Tibial artery (tissue), 4 donors: ENCODE data around the gene ADCY5.

ENCODE experiments used
- DNase-seq, 2 donors: peaks; one replicate each; pipeline ENCODE4 v3.0.0-alpha.2; 2019
- H3K27ac ChIP-seq, 2 donors: fragments of 200-600 bp; sonication (generic) in 1 of 2; 1 replicate in 1 of 2; 2 replicates in 1 of 2; pipeline ENCODE4 v1.5.1; 2018 to 2019; ENCODE audit warnings: mild to moderate bottlenecking in 1 of 2
- H3K27me3 ChIP-seq, 2 donors: fragments of 200-600 bp; sonication (generic) in 1 of 2; one replicate each; pipeline versions ENCODE4 v1.5.1 to v1.6.0; 2016 to 2019
- H3K36me3 ChIP-seq, 3 donors: fragments of 200-600 bp; sonication (generic) in 2 of 3; one replicate each; pipeline ENCODE4 v1.5.1; 2016 to 2019; ENCODE audit warnings: mild to moderate bottlenecking in 2 of 3
- H3K4me1 ChIP-seq, 4 donors: fragments of 200-600 bp; sonication (generic) in 2 of 4; 1 replicate in 3 of 4; 2 replicates in 1 of 4; pipeline ENCODE4 v1.5.1; 2016 to 2019
- H3K4me3 ChIP-seq, 2 donors: fragments of 200-600 bp; sonication (generic) in 1 of 2; 1 replicate in 1 of 2; 2 replicates in 1 of 2; pipeline ENCODE4 v1.5.1; 2018 to 2019; ENCODE audit warnings: mild to moderate bottlenecking in 2 of 2
- H3K9me3 ChIP-seq, 3 donors: fragments of 200-600 bp; sonication (generic) in 1 of 3; one replicate each; pipeline ENCODE4 v1.5.1; 2016 to 2019
- intact Hi-C: fragments of 100-400 bp; cut with DNase I; formaldehyde crosslinking; loops from one replicate; pipeline ENCODE4 v1.15.0; 2023; ENCODE audit warnings: low total_unique reads
- TF ChIP-seq, protein P1 (sequence below), 2 experiments: fragments of 200-600 bp in 1 of 2; fragments of 450-650 bp in 1 of 2; IDR thresholded peaks; one replicate each; pipeline ENCODE4 v1.5.1; 2017 to 2019; ENCODE audit warnings: antibody characterized with exemption in 2 of 2, mild to moderate bottlenecking in 1 of 2, moderate library complexity in 1 of 2

The ADCY5 gene

DNA sequence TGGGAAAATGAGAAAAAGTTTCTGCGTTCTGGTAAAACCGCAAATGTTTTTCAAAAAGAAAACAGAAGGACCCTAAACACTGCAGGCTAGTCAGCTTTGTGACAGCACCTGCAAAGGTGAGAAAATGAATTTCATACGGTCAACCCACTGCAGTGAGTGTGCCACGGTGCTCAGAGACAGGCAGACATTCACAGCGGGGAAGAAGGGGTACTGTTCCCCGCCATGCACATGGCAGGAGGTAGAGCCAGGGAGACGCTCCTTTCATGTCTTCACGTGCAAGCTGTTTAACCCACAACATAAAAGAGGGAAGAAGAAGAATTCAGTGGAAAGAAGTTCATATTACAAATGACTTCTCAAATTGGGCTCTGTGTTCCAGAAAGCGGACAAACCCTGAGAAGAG lies 137.7 kb downstream of the ADCY5 start:
- intact Hi-C loops: no loop called here
- no peaks in the 10 kb centered on the region for H3K9me3 ChIP-seq
- TF ChIP-seq, protein P1, sequence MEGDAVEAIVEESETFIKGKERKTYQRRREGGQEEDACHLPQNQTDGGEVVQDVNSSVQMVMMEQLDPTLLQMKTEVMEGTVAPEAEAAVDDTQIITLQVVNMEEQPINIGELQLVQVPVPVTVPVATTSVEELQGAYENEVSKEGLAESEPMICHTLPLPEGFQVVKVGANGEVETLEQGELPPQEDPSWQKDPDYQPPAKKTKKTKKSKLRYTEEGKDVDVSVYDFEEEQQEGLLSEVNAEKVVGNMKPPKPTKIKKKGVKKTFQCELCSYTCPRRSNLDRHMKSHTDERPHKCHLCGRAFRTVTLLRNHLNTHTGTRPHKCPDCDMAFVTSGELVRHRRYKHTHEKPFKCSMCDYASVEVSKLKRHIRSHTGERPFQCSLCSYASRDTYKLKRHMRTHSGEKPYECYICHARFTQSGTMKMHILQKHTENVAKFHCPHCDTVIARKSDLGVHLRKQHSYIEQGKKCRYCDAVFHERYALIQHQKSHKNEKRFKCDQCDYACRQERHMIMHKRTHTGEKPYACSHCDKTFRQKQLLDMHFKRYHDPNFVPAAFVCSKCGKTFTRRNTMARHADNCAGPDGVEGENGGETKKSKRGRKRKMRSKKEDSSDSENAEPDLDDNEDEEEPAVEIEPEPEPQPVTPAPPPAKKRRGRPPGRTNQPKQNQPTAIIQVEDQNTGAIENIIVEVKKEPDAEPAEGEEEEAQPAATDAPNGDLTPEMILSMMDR (IDR thresholded peaks at IDR 0.05): no peak
- DNase-seq: no peak
- H3K27ac ChIP-seq: no peak overlapping the region
- H3K36me3 ChIP-seq: peaks cover 32 to 72% (median 37%) of the 10 kb centered on the region in 3 donors
- H3K4me1 ChIP-seq: peaks cover 0 to 23% (median 3%) of the 10 kb centered on the region in 4 donors
- H3K4me3 ChIP-seq: no peak overlapping the region
- H3K27me3 ChIP-seq: no peaks in the 10 kb centered on the region

- Histone ChIP-seq H3K36me3 (peaks cover 35 to 69% (median 36%) of the 10 kb centered on the region in 3 donors), H3K4me1 (peaks cover 0 to 23% (median 3%) of the 10 kb centered on the region in 4 donors), H3K9me3 (no peaks in the 10 kb centered on the region), H3K27me3 (no peaks in the 10 kb centered on the region), H3K27ac (no peak overlapping the region), H3K4me3 (no peak overlapping the region)
- TF ChIP-seq, protein P1 (IDR thresholded peaks at IDR 0.05): no peak
- no peak for DNase-seq
- intact Hi-C loops: no loop called here
These were observed 138.1 kb downstream of the ADCY5 start for GRCh38 chr3:123310741-123311140.

DNA sequence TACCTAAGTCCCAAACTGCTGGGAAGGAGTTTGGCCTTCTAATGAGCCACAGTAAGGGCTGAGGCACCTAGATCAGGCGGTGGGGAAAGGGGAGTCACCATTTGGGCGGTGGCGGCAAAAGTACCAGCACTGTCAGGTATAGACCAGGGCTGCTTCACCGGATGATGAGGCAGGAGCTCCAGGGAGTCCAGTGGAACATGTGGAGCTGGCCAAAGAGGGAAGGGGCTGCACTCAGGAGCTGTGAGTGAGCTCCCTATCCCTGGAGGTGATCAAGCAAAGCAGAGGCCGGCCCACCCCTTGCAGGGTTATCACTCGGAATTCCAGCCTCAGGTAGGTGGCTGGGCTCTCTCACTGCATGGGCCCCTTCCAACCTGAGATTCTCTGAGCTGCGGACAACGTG lies 138.7 kb downstream of the ADCY5 start:
- Histone ChIP-seq H3K4me1 (peaks cover 0 to 22% (median 3%) of the 10 kb centered on the region in 4 donors), H3K9me3 (no peaks in the 10 kb centered on the region), H3K27ac (no peak overlapping the region), H3K27me3 (no peaks in the 10 kb centered on the region), H3K36me3 (peaks cover 34 to 69% (median 42%) of the 10 kb centered on the region in 3 donors), H3K4me3 (no peak overlapping the region)
- intact Hi-C loops: no loop called here
- TF ChIP-seq, protein P1 (IDR thresholded peaks at IDR 0.05): no peak
- no peak for DNase-seq

DNA sequence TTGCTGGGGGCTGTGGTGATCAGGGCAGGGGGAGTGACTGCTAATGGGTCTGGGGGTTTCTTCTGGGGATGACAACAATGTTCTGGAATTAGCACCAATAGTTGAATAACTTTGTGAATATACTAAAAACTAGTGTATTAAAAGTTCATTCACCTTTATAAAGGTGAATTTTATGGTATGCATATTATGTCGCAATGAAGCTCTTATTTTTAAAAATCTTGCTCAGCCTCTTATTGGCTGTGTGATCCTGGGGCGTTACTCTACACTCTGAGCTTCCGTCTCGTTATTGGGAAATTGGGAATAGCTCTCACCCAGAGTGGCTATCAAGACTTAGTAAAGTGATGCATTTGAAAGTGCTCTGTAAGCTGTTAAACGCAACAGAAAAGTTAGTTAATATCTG lies 141.8 kb downstream of the ADCY5 start:
- no peaks in the 10 kb centered on the region for H3K9me3 ChIP-seq
- no peak overlapping the region for H3K27ac ChIP-seq
- H3K27me3 ChIP-seq: no peaks in the 10 kb centered on the region
- no peak overlapping the region for H3K4me3 ChIP-seq
- H3K4me1 ChIP-seq: peaks cover 0 to 6% (median 0%) of the 10 kb centered on the region in 4 donors
- intact Hi-C loops: no loop called here
- DNase-seq: no peak
- TF ChIP-seq, protein P1 (IDR thresholded peaks at IDR 0.05): no peak
- peaks cover 48 to 73% (median 68%) of the 10 kb centered on the region in 3 donors for H3K36me3 ChIP-seq

DNA sequence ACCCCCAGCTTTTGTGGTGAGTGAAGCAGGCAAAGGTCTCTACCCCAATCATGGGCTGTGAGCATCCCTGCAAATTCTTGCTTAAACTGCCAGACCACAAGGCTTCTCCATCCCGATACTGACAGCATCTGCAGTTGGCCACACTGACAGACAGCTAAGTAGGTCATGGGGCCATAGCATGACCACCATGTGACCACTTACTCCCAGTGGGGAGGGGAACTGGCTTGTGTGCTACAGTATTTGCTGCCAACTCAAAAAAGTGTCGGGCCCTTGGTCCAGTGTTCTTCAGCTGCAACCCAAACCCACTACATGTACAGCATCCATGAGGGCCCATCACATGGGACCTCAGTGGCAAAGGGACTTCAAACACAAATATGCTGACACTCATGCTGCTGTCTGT lies 143.7 kb downstream of the ADCY5 start:
- TF ChIP-seq, protein P1 (IDR thresholded peaks at IDR 0.05): no peak
- H3K9me3 ChIP-seq: no peaks in the 10 kb centered on the region

More for the DNA sequence above, 143.7 kb downstream of the ADCY5 start:
- Histone ChIP-seq H3K4me3 (no peak overlapping the region), H3K4me1 (peaks cover 0 to 6% (median 0%) of the 10 kb centered on the region in 4 donors), H3K36me3 (peaks cover 63 to 76% (median 75%) of the 10 kb centered on the region in 3 donors), H3K27me3 (no peaks in the 10 kb centered on the region), H3K27ac (no peak overlapping the region)
- no peak for DNase-seq
- intact Hi-C loops: no loop called here
